Choroid plexus epithelial cell (primary cell): ENCODE measurements around the gene PTGES2.

Source experiments
- DNase-seq: peaks from one replicate; pipeline ENCODE4 v3.0.0-alpha.2; 2010; ENCODE audit warnings: low read depth
- H3K4me3 ChIP-seq: 2 replicates; pipeline ENCODE4 v1.5.1; 2011; ENCODE audit warnings: low read depth, mild to moderate bottlenecking, control low read depth, low read length, moderate library complexity
- CTCF ChIP-seq: conservative IDR thresholded peaks from 2 replicates; pipeline ENCODE4 v1.5.1; 2011; ENCODE audit warnings: low read depth, mild to moderate bottlenecking, control low read depth, inconsistent platforms, low read length, moderate library complexity

The PTGES2 gene

GRCh38 chr9:128088253-128088945, 39.1 kb downstream of the PTGES2 start:
- TF ChIP-seq CTCF, result no peak
- no peak overlapping the region for H3K4me3 ChIP-seq
- DNase-seq, result no peak

GRCh38 chr9:128087262-128087661, 40.3 kb downstream of the PTGES2 start:
- no peak for TF ChIP-seq CTCF
- H3K4me3 ChIP-seq, result no peak overlapping the region
- DNase-seq, result no peak

- no peak for TF ChIP-seq CTCF
- no peak for DNase-seq
- H3K4me3 ChIP-seq, result no peak overlapping the region
Measured at GRCh38 chr9:128085943-128086342, 41.6 kb downstream of the PTGES2 start.

- no peak for TF ChIP-seq CTCF
- H3K4me3 ChIP-seq, result no peak overlapping the region
- no peak for DNase-seq
Measured at GRCh38 chr9:128084746-128085145, 42.8 kb downstream of the PTGES2 start.

- no peak overlapping the region for H3K4me3 ChIP-seq
- TF ChIP-seq CTCF, result no peak
- DNase-seq, result peak; percentile 18
Measured at GRCh38 chr9:128082151-128082550, 45.4 kb downstream of the PTGES2 start.

GRCh38 chr9:128081056-128081455, 46.5 kb downstream of the PTGES2 start:
- peak; percentile 99 for DNase-seq
- no peak overlapping the region for H3K4me3 ChIP-seq
- no peak for TF ChIP-seq CTCF

DNA sequence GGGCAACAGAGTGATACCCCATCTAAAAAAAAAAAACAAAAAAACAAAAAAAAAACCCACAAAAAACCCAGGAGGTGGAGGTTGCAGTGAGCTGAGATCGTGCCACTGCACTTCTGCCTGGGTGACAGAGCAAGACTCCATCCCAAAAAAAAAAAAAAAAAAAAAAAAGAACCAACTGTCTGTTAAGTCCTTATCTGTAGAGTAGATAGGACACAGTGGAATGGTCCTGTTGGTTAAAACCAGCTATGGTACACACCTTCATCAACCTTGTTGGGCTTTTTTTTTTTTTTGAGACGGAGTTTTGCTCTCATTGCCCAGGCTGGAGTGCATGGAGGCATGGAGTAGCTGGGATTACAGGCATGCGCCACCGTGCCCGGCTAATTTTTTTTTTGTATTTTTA, 47.3 kb downstream of the PTGES2 start:
- H3K4me3 ChIP-seq, result no peak overlapping the region
- DNase-seq, result no peak
- TF ChIP-seq CTCF, result no peak
